M059J (cell line): ENCODE measurements around the gene ATP2C2. TPM values are rescaled to one million over a fixed set of nuclear protein-coding genes. Genes with fewer than 3 reads are reported as not detected.

Experiments used
- DNase-seq: peaks from one replicate; pipeline ENCODE4 v3.0.0-alpha.2; 2012; ENCODE audit warnings: low read depth
- total RNA-seq: library from RNA; depleted of rRNA; stranded (reverse); fragments of >200 nt; shearing (Covaris generic); gene quantifications from 2 replicates; pipeline ENCODE4 v1.2.3, GENCODE V29; 2014; rRNA removed

ATP2C2 gene
- total RNA-seq, 1 experiment from 2014 or later: 0.07 TPM

- peak; percentile 82 for DNase-seq
These were observed 143.0 kb downstream of the ATP2C2 start for GRCh38 chr16:84511180-84511800.

- no peak for DNase-seq
These were observed 143.5 kb downstream of the ATP2C2 start for GRCh38 chr16:84511831-84512230.

- DNase-seq: peak; percentile 90
These were observed 144.8 kb downstream of the ATP2C2 start for GRCh38 chr16:84513123-84513522.

GRCh38 chr16:84513666-84514065, 145.3 kb downstream of the ATP2C2 start:
- DNase-seq: no peak

Other genes starting within 250 kb of the ATP2C2 start
- gene HSDL1, start 223.4 kb upstream of the ATP2C2 start, total RNA-seq: 26.5 and 40.9 TPM in 2 replicates
- gene DNAAF1, start 223.2 kb upstream of the ATP2C2 start, total RNA-seq: not detected in 2 replicates
- 15.1 and 23.4 TPM in 2 replicates for gene TAF1C, start 181.5 kb upstream of the ATP2C2 start, total RNA-seq
- gene ADAD2, start 177.4 kb upstream of the ATP2C2 start, total RNA-seq: not detected in 2 replicates
- not detected in 2 replicates for gene KCNG4, start 128.5 kb upstream of the ATP2C2 start, total RNA-seq
- 0.05 and 0.52 TPM in 2 replicates for gene WFDC1, start 73.7 kb upstream of the ATP2C2 start, total RNA-seq
- gene MEAK7, start 136.1 kb downstream of the ATP2C2 start, total RNA-seq: 24.4 and 37.5 TPM in 2 replicates
- 270 and 331 TPM in 2 replicates for gene COTL1, start 249.5 kb downstream of the ATP2C2 start, total RNA-seq